ENCODE measurements around the gene MPPED2.
A peak's percentile ranks its signal among the peaks of the same experiment; 100 is the strongest.

MPPED2 gene

GRCh38 chr11:30617762-30618161 is 31.6 kb upstream of the MPPED2 start:
- Histone ChIP-seq H3K4me3 (ENCODE audit: low read length) (no peak overlapping the region), H3K9me3 (ENCODE audit: insufficient read depth, low read length) (0 out of 2 replicates have a peak, but pooled peaks cover 3% of the 10 kb centered on the region), H4K20me1 (ENCODE audit: insufficient read depth, low read length) (no peaks in the 10 kb centered on the region), H3K4me2 (ENCODE audit: low read length) (no peak overlapping the region), H3K4me1 (ENCODE audit: low read length) (no peaks in the 10 kb centered on the region), H3K9ac (ENCODE audit: low read length) (no peak overlapping the region), H3K79me2 (ENCODE audit: low read length) (no peaks in the 10 kb centered on the region), H3K27ac (ENCODE audit: low read length) (no peak overlapping the region), H2AFZ (ENCODE audit: low read depth, low read length) (no peak overlapping the region), H3K36me3 (replicated peaks; ENCODE audit: low read depth, low read length) (no peaks in the 10 kb centered on the region), H3K27me3 (ENCODE audit: low read depth, low read length) (no peaks in the 10 kb centered on the region)
- no peak for TF ChIP-seq EZH2phosphoT487 (IDR thresholded peaks at IDR 0.05; ENCODE audit: low read depth)
- TF ChIP-seq CTCF (IDR thresholded peaks at IDR 0.05; ENCODE audit: low read depth, low read length), result no peak

DNA sequence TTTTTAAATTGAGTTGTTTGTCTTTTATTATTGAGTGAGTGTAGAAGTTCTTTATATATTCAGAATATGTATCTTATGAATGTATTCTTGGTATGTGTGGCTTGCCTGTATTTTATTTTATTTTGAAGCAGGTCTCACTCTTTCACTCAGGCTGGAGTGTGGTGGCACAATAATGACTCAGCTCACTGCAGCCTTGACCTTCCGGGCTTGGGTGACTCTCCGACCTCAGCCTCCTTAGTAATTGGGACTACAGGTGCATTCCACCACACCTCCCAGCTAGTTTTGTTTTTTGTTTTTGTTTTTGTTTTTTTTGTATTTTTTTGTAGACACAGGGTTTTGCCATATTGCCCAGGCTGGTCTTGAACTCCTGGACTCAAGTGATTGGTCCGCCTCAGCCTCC is 24.5 kb upstream of the MPPED2 start:
- Histone ChIP-seq H3K4me1 (ENCODE audit: low read length) (no peaks in the 10 kb centered on the region), H3K36me3 (replicated peaks; ENCODE audit: low read depth, low read length) (no peaks in the 10 kb centered on the region), H3K79me2 (ENCODE audit: low read length) (no peaks in the 10 kb centered on the region), H2AFZ (ENCODE audit: low read depth, low read length) (no peak overlapping the region), H3K27me3 (ENCODE audit: low read depth, low read length) (no peaks in the 10 kb centered on the region), H3K9ac (ENCODE audit: low read length) (no peak overlapping the region), H3K9me3 (ENCODE audit: insufficient read depth, low read length) (no peaks in the 10 kb centered on the region), H4K20me1 (ENCODE audit: insufficient read depth, low read length) (no peaks in the 10 kb centered on the region), H3K27ac (ENCODE audit: low read length) (no peak overlapping the region), H3K4me3 (ENCODE audit: low read length) (no peak overlapping the region), H3K4me2 (ENCODE audit: low read length) (no peak overlapping the region)
- TF ChIP-seq EZH2phosphoT487 (IDR thresholded peaks at IDR 0.05; ENCODE audit: low read depth) (no peak), CTCF (IDR thresholded peaks at IDR 0.05; ENCODE audit: low read depth, low read length) (no peak)

GRCh38 chr11:30608534-30608933 is 22.4 kb upstream of the MPPED2 start:
- H3K4me1 ChIP-seq (ENCODE audit: low read length), result peaks cover 7% of the 10 kb centered on the region
- no peak overlapping the region for H3K9ac ChIP-seq (ENCODE audit: low read length)
- H2AFZ ChIP-seq (ENCODE audit: low read depth, low read length), result no peak overlapping the region
- no peak overlapping the region for H3K4me3 ChIP-seq (ENCODE audit: low read length)
- no peaks in the 10 kb centered on the region for H3K36me3 ChIP-seq (replicated peaks; ENCODE audit: low read depth, low read length)
- no peaks in the 10 kb centered on the region for H4K20me1 ChIP-seq (ENCODE audit: insufficient read depth, low read length)
- H3K4me2 ChIP-seq (ENCODE audit: low read length), result no peak overlapping the region
- TF ChIP-seq EZH2phosphoT487 (IDR thresholded peaks at IDR 0.05; ENCODE audit: low read depth) (no peak), CTCF (IDR thresholded peaks at IDR 0.05; ENCODE audit: low read depth, low read length) (no peak)
- no peaks in the 10 kb centered on the region for H3K79me2 ChIP-seq (ENCODE audit: low read length)
- H3K9me3 ChIP-seq (ENCODE audit: insufficient read depth, low read length), result no peaks in the 10 kb centered on the region
- H3K27ac ChIP-seq (ENCODE audit: low read length), result no peak overlapping the region
- no peaks in the 10 kb centered on the region for H3K27me3 ChIP-seq (ENCODE audit: low read depth, low read length)

DNA sequence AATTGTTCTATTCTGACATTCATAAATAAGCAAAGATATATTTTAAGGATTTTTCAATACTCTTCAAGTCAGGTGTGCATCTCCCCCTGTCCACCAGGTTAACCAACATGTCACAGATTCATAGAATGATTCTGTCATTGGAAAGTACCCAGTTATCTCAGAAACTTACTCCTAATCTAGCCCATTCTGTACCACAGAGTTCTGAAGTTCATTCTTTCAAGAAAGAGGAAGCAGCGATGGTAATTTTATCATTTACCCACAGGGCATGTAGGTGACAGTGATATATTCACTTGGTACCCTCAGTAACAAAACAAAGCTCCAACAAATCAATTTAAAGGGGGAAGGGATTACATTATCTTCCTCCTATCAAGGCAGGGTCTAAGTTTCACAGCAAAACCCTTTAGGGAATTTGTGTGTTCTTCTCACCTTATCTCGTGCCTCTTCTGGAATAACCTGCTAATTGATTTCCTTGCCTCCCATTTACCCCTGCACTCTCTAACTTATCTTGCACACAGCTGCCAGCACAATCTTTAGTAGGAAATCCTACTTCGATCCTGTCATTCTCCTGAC is 19.0 kb upstream of the MPPED2 start:
- no peaks in the 10 kb centered on the region for H4K20me1 ChIP-seq (ENCODE audit: insufficient read depth, low read length)
- no peaks in the 10 kb centered on the region for H3K9me3 ChIP-seq (ENCODE audit: insufficient read depth, low read length)
- TF ChIP-seq EZH2phosphoT487 (IDR thresholded peaks at IDR 0.05; ENCODE audit: low read depth) (no peak), CTCF (IDR thresholded peaks at IDR 0.05; ENCODE audit: low read depth, low read length) (no peak)
- H3K4me1 ChIP-seq (ENCODE audit: low read length), result peaks cover 7% of the 10 kb centered on the region
- no peaks in the 10 kb centered on the region for H3K36me3 ChIP-seq (replicated peaks; ENCODE audit: low read depth, low read length)
- H3K4me3 ChIP-seq (ENCODE audit: low read length), result no peak overlapping the region
- peak overlapping the region; percentile 20; the same call in 1 of the 2 replicates for H3K4me2 ChIP-seq (ENCODE audit: low read length)
- H3K27me3 ChIP-seq (ENCODE audit: low read depth, low read length), result no peaks in the 10 kb centered on the region
- H3K79me2 ChIP-seq (ENCODE audit: low read length), result no peaks in the 10 kb centered on the region
- no peak overlapping the region for H3K27ac ChIP-seq (ENCODE audit: low read length)
- no peak overlapping the region for H2AFZ ChIP-seq (ENCODE audit: low read depth, low read length)
- H3K9ac ChIP-seq (ENCODE audit: low read length), result no peak overlapping the region

Data from OCI-LY3 (cell line).